Superior temporal gyrus (tissue), 1 donor: ENCODE data around the gene RGS10.
"Not testable (repeated sequence)": the region's sequence is repeated elsewhere in the genome, so short reads cannot be mapped to it uniquely, and the experiment has no call there.

Experiments
- DNase-seq: peaks from one replicate; pipeline ENCODE4 v3.0.0-alpha.2; 2016; ENCODE audit errors: extremely low spot score

The RGS10 gene

DNA sequence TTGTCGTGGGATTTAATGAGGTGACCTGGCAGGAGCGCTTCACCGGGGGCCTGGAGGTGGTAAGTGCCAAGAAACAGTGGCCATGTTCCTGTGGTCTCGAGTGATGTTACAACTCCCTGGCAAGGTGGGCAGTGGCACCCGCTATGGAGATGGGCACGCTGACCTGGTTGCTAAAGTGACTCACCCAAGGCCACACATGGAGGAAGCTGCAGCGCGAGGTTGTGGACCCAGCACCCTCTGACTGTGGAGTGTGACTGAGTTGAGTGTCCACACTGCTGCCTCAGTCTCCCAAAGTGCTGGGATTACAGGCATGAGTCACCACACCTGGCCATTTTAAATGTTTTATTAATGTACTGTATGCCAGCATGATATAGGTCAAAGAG, 73.2 kb downstream of the RGS10 start:
- DNase-seq, result no peak

- DNase-seq, result no peak
Measured at GRCh38 chr10:119468542-119469324, 73.8 kb downstream of the RGS10 start.

DNA sequence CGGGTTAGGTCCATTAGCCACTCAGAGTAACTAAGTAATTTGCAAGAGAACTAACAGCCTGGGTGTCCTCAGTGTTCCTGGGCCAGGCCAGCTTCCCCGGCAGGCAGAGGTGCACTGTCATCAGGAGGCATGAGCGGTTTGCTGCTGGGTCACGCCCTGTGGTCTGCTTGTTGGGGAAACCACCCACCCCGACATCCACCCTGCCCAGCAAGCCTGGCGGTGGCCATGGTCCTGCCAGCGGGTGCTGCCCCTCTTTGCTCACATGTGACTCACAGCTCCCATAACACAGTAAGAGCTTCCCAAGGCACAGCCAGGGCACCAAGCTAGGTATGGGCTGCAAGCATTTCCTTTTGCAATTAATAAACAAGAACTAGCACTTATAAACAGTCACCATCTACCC, 75.9 kb downstream of the RGS10 start:
- no peak for DNase-seq

DNA sequence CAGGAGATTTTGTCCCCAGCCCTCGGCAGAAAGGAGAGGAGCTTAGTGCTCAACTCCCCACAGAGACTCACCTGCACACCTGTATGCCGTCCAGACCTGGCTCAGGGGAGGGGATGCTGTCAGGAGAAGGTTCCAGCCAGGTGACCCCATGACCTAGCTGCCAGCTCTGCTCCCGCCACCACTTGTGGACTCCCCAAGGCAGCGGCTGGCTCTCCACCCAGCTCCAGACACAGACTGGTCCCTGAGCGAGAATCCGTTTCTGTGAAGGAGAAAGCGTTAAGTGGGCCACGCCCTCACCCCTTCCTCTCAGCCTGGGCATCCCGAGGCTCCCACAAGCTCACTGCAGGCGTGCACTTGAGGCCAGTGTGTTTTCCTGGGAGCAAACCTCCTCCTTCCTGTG, 76.4 kb downstream of the RGS10 start:
- no peak for DNase-seq

GRCh38 chr10:119465085-119465484, 77.4 kb downstream of the RGS10 start:
- DNase-seq, result no peak

DNA sequence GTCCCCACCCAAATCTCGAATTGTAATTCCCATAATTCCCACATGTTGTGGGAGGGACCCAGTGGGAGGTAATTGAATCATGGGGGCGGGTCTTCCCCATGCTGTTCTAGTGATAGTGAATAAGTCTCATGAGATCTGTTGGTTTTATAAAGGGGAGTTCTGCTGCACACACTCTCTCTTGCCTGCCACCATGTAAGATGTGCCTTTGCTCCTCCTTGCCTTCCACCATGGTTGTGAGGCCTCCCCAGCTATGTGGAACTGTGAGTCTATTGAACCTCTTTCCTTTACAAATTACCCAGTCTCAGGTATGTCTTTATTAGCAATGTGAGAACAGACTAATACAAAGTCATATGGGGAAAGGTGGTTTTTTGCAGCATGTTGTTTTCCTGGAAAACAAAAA, 79.3 kb downstream of the RGS10 start:
- not testable (repeated sequence) for DNase-seq

- DNase-seq, result no peak
Measured at GRCh38 chr10:119462773-119463172, 79.7 kb downstream of the RGS10 start.

DNA sequence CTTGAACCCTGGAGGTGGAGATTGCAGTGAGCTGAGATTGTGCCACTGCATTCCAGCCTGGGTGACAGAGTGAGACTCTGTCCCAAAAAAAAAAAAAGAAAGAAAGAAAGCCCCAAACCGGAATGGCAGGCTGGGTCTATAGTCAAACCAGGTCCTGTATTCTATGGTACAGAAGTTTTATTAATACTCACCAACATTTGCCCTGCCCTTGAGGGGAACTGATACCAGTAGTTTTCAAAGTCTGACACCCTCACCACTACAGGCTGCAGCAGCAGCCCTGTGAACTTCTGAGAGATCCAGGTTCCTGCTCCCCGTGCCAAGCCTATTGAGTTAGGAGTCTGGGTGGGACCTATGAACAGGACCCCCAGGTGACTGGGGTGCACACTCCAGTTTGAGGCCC, 80.6 kb downstream of the RGS10 start:
- no peak for DNase-seq

DNA sequence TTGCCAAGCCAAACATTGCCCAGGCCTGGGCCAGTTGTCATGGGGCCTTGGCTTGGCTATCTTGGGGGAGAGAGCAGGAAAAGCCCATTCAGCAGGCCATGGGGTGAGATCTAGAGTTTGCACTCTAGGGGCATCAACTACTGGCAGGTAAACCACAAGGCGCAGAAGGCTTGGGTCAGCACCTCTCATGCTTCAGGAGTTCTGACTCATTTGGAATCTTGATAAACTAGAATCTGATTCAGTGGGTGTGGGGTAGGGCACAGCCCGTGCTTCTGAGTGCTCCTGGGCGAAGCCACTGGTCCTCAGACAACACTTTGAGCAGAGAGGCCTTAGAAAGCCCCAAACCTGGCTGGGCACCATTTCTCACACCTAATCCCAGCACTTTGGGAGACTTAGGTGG, 81.1 kb downstream of the RGS10 start:
- no peak for DNase-seq

GRCh38 chr10:119460369-119461195, 81.9 kb downstream of the RGS10 start:
- no peak for DNase-seq

DNA sequence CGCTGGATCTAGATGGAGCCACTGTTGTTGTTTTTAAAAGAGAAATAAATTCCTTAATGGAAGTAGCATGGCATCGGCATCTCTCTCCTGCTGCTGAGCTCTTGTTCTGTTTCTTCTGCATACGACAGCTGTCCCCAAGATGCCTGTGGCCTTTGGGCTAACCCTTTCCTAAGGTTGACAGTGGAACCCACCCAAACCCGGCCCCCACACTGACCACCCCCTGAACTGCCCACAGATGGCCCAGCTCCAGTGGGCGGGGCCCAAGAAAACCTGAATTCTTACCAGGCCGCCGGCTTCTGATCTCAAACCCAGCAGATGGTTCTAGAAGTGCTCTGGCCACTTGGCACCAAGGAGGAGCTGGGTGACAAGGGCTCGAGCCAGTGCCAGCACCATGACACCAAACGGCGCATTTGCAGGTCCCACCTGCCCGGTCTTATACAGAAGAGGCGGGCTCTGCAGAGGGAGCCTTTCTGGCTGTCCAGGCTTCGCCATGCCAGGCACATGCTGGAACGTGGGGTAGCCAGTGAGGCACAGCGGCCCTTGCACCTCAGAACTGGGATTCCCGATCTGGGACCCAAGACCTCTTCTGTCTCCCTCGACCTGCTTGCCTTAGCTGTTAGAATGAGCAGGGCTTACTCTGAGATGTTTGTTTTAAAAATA, 82.7 kb downstream of the RGS10 start:
- no peak for DNase-seq

GRCh38 chr10:119457966-119458766, 84.4 kb downstream of the RGS10 start:
- DNase-seq, result no peak

- no peak for DNase-seq
Measured at GRCh38 chr10:119456435-119456810, 86.1 kb downstream of the RGS10 start.

- DNase-seq, result no peak
Measured at GRCh38 chr10:119455609-119456434, 86.7 kb downstream of the RGS10 start.

DNA sequence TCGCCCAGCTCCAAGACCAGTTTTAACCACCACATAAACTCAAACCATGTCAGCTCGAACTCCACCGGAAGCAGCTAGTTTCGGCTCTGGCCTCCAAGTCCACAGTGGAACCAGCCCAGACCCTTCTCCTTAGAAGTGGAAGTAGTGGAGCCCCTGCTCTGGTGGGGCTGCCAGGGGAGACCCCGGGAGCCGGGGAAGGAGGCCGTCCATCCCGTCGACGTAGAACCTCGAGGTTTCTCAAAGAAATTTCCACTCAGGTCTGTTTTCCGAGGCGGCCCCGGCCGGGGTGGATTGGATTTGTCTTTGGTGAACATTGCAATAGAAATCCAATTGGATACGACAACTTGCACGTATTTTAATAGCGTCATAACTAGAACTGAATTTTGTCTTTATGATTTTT, 87.5 kb downstream of the RGS10 start:
- DNase-seq, result no peak

DNA sequence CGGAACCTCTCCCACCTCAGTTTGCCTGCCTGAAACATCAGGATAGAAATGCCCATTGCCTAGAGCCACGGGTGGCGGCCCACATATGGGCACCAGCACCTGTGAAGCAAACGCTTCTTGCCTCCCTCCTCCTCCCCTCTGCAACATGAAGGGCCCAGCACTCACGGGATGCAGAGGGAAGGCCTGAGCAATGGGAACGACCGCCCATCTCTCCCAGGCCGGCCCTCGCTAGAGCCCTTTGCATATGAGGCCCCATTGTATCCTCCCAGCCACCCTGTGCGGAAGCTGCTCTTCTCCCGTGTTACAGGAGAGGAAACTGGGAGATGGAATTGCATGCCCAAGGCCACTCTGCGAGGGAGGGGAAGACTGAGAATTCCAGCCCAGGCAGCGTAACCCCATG, 88.2 kb downstream of the RGS10 start:
- DNase-seq, result no peak

DNA sequence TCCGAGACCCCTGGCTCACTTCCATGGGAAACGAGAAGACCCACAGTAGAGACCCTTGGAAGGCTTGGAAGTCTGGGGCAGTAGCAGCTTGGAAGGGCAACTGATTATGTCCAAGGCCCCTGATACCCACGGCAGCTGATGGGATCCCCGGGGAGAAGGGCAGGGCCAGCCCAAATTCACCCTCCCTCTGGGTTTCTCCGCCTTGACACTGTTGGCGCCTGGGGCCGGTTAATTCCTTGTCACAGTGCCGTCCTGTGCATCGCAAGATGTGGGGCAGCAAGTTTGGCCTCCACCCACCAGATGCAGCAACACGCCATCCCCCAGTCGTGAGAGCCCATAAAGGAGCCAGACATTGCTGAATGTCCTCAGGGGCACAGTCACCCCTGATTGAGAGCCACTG, 89.2 kb downstream of the RGS10 start:
- DNase-seq, result no peak

DNA sequence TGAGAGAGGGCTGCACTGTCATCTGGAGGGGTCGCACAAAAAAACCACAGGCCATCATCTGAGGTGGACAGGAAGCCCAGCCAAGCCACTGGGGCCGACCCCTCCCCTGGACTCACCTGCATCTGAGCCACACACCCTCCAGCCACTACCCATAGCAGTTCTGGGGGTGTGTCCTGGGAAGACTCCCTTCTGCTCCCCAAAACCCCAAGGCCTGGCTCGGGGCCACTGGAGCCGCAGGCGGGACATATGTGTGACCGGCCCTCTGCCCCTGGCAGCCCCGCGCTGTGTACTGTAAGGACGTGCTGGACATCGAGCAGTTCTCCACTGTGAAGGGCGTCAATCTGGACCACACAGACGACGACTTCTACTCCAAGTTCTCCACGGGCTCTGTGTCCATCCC, 90.1 kb downstream of the RGS10 start:
- no peak for DNase-seq

DNA sequence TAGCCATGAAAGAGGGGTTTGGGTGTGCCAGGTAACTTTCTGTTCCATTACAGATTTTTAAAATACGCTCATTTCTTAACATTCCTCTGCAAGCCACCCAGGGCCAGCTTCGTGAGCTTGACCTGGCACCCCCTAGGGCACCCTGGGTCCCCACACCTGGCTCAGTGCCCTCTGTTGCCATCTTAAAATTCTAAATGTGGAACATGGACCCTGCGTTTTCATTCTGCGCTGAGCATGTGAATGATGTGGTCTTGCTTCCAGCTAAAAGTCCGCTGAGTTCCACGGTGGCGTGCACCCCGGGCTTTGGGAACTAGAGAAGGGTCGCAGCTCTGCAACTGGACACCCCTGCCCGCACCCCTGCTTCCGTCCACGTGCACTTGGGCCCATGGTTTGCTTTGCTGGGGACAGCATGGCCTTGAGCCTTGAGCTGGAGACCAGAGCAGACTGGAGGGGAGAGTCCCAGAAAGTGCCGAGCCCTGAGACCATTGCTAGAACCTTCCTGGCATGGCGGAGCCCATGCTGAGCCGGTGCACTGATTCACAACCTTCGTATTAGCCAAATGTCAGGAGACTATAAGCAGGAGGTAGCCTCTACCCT, 91.1 kb downstream of the RGS10 start:
- no peak for DNase-seq

DNA sequence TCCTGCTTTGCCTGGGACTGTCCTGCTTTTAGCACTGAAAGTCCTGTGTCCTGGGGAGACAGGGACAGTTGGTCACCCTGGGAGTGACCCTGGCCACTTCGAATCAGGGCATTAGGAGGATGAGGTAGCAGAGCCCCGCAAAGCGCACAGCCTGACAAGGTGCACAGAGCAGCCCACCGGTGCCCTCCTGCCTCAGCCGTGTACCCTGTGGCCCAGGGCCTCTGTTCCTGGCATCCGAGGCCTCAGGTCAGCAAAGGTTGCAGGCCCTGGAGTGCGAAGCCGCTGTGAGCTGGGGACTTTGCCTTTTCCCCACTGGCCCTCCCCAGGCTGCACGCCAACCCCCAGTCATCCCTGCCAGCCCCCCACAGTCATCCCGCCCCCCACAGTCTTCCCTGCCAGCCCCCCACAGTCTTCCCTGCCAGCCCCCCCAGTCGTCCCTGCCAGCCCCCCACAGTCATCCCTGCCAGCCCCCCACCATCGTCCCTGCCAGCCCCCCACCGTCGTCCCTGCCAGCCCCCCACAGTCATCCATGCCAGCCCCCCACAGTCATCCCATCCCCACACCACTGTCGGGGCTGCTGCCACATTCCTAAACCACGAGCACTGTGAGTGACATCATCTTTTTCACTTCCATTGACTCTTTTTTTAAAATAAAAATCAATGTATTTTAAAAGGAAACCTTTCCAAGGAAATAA, 91.8 kb downstream of the RGS10 start:
- no peak for DNase-seq
